BE2C (cell line): ENCODE data around the gene TMEM72.

Experiments used
- DNase-seq: peaks from one replicate; pipeline ENCODE4 v3.0.0-alpha.2; 2020
- H3K27me3 ChIP-seq: fragments of 250-450 bp; sonication (Bioruptor Pico); 2 replicates; pipeline ENCODE4 v1.5.1; 2020; ENCODE audit warnings: mild to moderate bottlenecking
- H3K36me3 ChIP-seq: fragments of 250-450 bp; sonication (Bioruptor Pico); 2 replicates; pipeline ENCODE4 v1.5.1; 2020; ENCODE audit warnings: mild to moderate bottlenecking
- H3K4me1 ChIP-seq: fragments of 250-450 bp; sonication (Bioruptor Pico); 2 replicates; pipeline ENCODE4 v1.5.1; 2020
- H3K4me3 ChIP-seq: 2 replicates; pipeline ENCODE4 v1.5.1; 2011; ENCODE audit warnings: low read depth, low read length
- H3K9me3 ChIP-seq: fragments of 250-450 bp; sonication (Bioruptor Pico); 2 replicates; pipeline ENCODE4 v1.5.1; 2020
- TF ChIP-seq, protein P1 (sequence below): IDR thresholded peaks from 2 replicates; pipeline ENCODE4 v1.5.1; 2012; ENCODE audit warnings: mild to moderate bottlenecking, low read depth, low read length

Gene TMEM72

GRCh38 chr10:44926751-44927351 is 15.7 kb downstream of the TMEM72 start:
- H3K4me1 ChIP-seq = no peaks in the 10 kb centered on the region

DNA sequence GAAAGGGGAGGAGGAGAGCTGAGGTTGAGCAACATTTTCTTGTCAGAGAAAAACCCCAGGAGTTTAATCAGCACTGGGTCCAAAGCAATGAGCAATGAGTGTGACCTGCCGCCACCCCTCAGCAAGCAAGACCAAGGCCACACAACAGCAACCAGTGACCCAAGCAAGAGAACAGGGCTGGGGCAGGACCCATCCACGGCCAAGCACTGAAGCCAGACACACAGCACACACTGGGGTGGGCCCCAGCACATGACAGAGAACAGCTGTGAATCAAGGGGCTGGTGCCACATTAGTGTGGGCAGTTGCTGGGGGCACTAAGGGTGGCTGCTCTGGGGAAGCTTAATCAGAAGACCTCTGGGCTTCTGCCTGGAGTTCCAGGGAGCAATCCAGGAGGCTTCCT is 16.2 kb downstream of the TMEM72 start:
- Histone ChIP-seq H3K27me3 (no peaks in the 10 kb centered on the region), H3K36me3 (no peaks in the 10 kb centered on the region), H3K9me3 (no peaks in the 10 kb centered on the region), H3K4me1 (no peaks in the 10 kb centered on the region), H3K4me3 (no peak overlapping the region)
- no peak for DNase-seq
- TF ChIP-seq, protein P1, sequence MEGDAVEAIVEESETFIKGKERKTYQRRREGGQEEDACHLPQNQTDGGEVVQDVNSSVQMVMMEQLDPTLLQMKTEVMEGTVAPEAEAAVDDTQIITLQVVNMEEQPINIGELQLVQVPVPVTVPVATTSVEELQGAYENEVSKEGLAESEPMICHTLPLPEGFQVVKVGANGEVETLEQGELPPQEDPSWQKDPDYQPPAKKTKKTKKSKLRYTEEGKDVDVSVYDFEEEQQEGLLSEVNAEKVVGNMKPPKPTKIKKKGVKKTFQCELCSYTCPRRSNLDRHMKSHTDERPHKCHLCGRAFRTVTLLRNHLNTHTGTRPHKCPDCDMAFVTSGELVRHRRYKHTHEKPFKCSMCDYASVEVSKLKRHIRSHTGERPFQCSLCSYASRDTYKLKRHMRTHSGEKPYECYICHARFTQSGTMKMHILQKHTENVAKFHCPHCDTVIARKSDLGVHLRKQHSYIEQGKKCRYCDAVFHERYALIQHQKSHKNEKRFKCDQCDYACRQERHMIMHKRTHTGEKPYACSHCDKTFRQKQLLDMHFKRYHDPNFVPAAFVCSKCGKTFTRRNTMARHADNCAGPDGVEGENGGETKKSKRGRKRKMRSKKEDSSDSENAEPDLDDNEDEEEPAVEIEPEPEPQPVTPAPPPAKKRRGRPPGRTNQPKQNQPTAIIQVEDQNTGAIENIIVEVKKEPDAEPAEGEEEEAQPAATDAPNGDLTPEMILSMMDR = no peak

More at GRCh38 chr10:44926751-44927351, 15.7 kb downstream of the TMEM72 start:
- DNase-seq = no peak
- Histone ChIP-seq H3K36me3 (no peaks in the 10 kb centered on the region), H3K4me3 (no peak overlapping the region), H3K9me3 (no peaks in the 10 kb centered on the region), H3K27me3 (no peaks in the 10 kb centered on the region)
- TF ChIP-seq, protein P1 = no peak

DNA sequence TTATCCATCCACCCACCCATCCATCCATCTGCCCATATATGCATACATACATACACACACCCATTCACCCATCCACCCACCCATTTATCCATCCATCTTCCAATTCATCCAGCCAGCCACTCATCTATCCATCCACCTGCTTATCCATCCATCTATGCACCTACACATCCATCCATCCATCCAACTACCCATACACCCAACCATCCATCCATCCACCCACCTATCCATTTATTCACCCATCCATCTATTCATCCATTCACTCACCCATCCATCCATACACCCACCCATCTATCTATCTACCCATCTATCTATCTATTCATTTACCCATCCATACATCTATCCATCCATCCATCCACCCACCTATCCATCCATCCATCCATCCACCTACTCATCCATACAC is 17.3 kb downstream of the TMEM72 start:
- Histone ChIP-seq H3K27me3 (no peaks in the 10 kb centered on the region), H3K4me1 (no peaks in the 10 kb centered on the region), H3K36me3 (no peaks in the 10 kb centered on the region), H3K9me3 (no peaks in the 10 kb centered on the region), H3K4me3 (no peak overlapping the region)
- DNase-seq = no peak
- TF ChIP-seq, protein P1 = no peak

DNA sequence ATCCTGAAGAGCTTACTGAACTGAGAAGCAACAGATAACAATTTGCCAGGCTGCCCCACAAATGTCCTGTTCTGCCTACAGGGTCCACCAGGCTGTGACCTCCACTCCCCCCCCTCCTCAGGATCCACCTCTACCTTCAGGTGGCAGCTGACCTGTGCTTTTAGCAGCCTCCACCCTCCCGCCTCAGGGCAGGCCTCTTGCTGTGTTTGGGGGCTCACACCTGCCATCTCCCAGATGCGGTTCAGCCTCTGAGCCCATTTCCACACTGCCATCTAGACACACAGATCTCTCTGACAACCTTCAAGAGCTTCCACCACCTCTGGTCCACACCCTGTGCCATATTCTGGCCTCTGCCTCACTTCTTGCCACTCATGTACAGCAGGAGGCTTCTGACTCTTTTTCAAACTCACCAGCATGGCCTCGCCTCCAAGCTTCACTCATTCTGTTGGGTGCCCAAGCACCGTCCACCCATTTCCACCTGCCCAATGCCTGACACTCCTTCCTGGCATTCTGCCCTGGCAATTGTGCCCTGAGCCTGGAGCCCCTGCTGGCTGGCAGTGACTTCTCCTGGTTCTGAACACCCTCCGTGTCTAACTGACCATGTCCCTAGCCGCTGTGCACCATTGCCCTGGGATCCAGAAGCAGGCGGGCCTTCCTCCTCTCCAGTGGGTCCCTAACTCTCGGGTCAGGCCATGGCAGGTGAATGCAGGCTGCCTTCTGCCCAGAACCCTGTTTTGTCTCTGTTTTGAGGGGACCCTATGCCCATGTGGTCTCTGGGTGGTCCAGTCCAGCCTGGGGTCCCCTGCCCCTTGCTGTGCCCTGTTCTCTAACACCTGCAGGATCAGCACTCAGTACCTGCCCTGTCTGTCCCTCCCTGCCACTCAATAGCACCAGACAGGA is 18.5 kb downstream of the TMEM72 start:
- Histone ChIP-seq H3K4me3 (no peak overlapping the region), H3K9me3 (no peaks in the 10 kb centered on the region), H3K4me1 (no peaks in the 10 kb centered on the region), H3K36me3 (no peaks in the 10 kb centered on the region), H3K27me3 (no peaks in the 10 kb centered on the region)
- no peak for DNase-seq
- TF ChIP-seq, protein P1 = no peak

- TF ChIP-seq, protein P1 = no peak
- Histone ChIP-seq H3K4me3 (no peak overlapping the region), H3K4me1 (no peaks in the 10 kb centered on the region), H3K27me3 (no peaks in the 10 kb centered on the region), H3K9me3 (no peaks in the 10 kb centered on the region), H3K36me3 (no peaks in the 10 kb centered on the region)
- DNase-seq = no peak
Measured at GRCh38 chr10:44930904-44931620, 19.9 kb downstream of the TMEM72 start.
